K562 (cell line): Measurements from ENCODE around the gene NKX1-2.

Source experiments
- EZH2 ChIP-seq: IDR thresholded peaks from 2 replicates; pipeline ENCODE4 v1.6.1; 2012; ENCODE audit warnings: low read depth, mild to moderate bottlenecking, inconsistent platforms, low read length, borderline replicate concordance
- HNRNPH1 ChIP-seq: fragments of 200-400 bp; formaldehyde crosslinking; optimal IDR thresholded peaks from 2 replicates; pipeline ENCODE3; 2017; ENCODE audit warnings: low read depth, mild to moderate bottlenecking, low read length, moderate library complexity

DNA sequence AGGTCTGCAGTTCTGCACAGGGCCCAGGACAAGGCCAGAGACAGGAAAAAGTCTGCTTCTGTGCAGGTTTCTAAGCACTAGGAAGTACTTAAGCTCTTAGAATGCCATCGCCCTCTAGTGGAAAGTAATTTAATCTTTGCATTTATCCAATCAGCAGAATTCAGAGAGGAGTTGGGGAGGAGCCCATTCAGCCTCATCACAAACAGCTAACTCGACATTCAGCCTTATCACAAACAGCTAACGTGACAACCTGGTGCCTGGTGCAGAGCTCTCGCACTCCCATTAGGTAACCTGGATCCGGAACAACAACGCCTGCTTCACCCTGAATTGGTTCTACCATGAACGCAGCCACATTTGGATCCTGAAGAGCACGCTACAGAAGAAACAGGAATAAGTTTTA is 46.3 kb downstream of the NKX1-2 start:
- TF ChIP-seq HNRNPH1 (no peak), EZH2 (no peak)
